Hepatocyte (in vitro differentiated cells): Measurements from ENCODE around the gene CYP27A1.

Experiments
- CTCF ChIP-seq: fragments of 200-600 bp; sonication (generic); IDR thresholded peaks from 2 replicates; pipeline ENCODE4 v1.5.1; 2016; ENCODE audit warnings: antibody characterized with exemption, mild to moderate bottlenecking; ENCODE audit not compliant: poor library complexity
- EZH2phosphoT487 ChIP-seq: fragments of 200-600 bp; sonication (generic); IDR thresholded peaks from one replicate; pipeline ENCODE4 v1.6.1; 2018; ENCODE audit warnings: antibody characterized with exemption, mild to moderate bottlenecking, low read depth, moderate library complexity; ENCODE audit not compliant: unreplicated experiment, severe bottlenecking

DNA sequence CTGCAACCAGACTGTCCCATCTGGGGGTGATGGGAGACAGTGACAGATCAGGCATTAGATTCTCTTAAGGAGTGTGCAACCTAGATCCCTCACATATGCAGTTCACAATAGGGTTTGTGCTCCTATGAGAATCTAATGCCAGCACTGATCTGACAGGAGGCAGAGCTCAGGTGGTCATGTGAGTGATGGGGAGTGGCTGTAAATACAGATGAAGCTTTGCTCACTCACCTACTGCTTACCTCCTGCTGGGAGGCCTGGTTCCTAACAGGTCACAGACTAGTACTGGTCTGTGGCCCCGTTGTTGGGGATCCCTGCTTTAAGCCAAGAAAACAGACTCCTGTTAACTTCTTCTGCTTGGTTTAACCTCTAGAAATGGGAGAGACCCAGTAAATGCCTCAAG is 3.2 kb downstream of the CYP27A1 start:
- TF ChIP-seq EZH2phosphoT487: no peak
- no peak for TF ChIP-seq CTCF
